GM12892 (cell line): ENCODE measurements around the gene TMCC3.

Experiments used
- POLR2A ChIP-seq: IDR thresholded peaks from 2 replicates; pipeline ENCODE4 v1.6.1; 2011; ENCODE audit warnings: low read depth, low read length, control low read depth
- POLR2AphosphoS5 ChIP-seq: IDR thresholded peaks from 2 replicates; pipeline ENCODE4 v1.6.1; 2011; ENCODE audit warnings: low read depth, low read length, control low read depth

GRCh38 chr12:94628819-94629472 lies 21.4 kb downstream of the TMCC3 start:
- no peak for TF ChIP-seq POLR2AphosphoS5
- no peak for TF ChIP-seq POLR2A
